Measurements from ENCODE around the gene RGS6.

GRCh38 chr14:72546344-72547016, 614.3 kb downstream of the RGS6 start:
- TF ChIP-seq POLR2A (IDR thresholded peaks at IDR 0.05), result no peak
- no peak for TF ChIP-seq CTCF (IDR thresholded peaks at IDR 0.05)
- TF ChIP-seq POLR2AphosphoS5 (IDR thresholded peaks at IDR 0.05), result no peak
